CD4-positive, alpha-beta T cell treated with Interleukin-6 for 4 hours (primary cell): ENCODE data around the gene TRAP1.
A peak's percentile ranks its signal among the peaks of the same experiment; 100 is the strongest.

ENCODE experiments used
- DNase-seq: peaks from one replicate; pipeline ENCODE4 v3.0.0-alpha.2; 2020; ENCODE audit warnings: mixed read lengths

Gene TRAP1

DNA sequence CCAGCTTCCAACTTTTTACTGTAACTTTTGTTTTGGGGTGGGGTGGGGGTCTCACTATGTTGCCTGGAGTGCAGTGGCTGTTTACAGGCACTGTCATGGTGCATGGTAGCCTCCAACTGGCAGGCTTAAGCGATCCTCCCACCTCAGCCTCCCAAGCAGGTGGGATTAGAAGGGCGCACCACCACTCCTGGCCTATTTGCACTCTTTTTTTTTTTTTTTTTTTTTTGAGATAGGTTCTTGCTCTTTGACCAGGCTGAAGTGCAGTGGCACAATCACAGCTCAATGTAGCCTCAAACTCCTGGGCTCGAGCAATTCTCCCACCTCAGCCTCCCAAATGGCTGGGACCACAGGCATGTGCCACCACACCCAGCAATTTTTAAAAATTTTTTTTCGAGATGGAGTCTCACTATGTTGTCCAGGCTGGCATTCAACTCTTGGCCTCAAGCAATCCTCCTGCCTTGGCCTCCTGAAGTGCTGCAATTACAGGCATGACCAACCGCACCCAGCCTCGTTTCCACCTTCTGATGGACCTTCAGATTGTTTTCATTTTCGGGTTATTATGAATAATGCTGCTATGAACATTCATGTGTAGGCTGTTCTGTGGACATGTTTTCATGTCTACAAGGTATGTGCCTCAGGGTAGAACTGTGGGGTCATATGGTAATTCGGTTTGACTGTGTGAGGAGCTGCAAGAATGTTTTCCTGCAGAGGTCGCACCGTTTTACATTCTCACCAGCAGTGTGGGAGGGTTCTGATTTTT, 10.9 kb downstream of the TRAP1 start:
- no peak for DNase-seq

GRCh38 chr16:3702082-3702481, 15.2 kb downstream of the TRAP1 start:
- DNase-seq, result no peak

DNA sequence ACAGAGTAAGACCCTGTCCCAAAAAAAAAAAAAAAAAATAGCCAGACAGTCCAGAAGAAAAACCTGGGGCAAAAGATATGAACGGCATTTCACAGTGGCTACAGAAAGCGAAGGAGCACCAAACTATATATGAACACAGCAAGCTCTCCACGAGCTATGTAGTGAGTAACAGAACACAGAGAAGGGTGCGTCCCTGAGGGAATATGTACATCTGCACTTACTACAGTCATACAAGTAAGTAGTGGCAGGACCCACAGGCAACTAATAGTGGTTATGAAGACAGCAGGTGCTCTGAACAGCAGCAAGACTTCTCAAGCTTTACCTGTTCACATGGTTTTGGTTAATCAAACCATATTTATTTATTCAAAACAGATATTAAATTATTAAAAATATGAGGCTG, 15.8 kb downstream of the TRAP1 start:
- no peak for DNase-seq

GRCh38 chr16:3698941-3699340, 18.4 kb downstream of the TRAP1 start:
- peak; percentile 12 for DNase-seq

DNA sequence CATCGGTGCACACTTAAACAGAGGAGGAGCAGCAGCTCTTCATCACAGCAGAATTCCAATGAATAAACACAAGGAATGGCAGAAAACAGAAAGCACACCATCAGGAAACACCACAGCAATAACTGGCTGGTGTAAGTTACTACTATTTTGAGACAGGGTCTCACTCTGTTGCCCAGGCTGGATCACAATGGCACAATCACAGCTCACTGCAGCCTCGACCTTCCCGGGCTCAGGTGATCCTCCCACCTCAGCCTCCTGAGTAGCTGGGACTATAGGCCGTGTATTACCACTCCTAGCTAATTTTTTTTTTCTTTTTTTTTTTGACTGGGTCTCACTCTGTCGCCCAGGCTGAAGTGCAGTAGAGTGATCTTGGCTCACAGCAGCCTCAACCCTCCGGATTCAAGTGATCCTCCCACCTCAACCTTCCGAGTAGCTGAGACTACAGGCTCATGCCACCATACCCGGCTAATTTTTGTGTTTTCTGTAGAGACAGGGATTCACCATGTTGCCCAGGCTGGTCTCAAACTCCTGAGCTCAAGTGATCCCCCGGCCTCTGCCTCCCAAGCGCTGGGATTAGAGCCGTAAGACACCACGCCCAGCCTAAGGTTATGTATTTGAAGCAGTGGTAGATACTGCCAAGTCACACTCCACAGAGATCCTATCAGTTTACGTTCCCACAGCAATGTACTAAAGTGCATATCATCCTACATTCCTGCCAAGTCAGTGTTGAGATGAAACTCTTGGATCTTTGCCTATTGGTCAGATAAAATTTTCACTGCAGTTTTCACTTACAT, 20.7 kb downstream of the TRAP1 start:
- no peak for DNase-seq

DNA sequence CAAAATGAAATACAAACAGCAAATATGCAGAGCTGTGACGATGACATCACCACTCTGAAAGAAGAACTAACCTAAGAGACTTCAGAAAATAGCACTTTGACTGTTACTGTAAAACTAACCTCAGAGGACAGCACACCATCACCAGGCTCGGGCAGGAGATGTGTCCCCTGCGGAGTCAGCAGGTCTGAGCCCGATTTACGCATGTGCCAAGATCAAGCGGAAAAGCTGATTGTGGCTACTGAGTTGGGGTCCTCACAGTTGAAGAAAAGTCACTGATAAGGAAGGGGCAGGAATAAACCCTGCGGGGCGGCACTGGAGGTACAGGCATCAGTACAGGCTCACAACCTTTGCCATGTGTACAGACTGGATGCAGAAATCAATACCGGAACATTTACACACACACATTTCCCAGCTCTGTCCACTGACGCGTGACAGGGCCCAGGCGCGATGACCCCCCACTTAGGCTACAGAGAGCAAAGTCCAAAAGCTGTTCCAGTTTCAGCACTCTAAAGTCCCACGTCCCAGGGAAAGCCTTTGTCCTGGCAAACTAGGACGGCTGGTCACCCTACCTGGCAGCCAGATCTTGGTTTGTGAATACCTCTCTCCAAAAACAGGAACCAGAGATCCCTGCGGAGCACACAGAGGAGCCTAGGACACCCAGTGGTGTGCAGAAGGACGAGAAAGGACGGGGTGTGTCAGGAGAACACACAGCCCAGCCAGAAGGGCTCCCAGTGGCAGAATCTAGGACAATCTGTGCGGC, 21.5 kb downstream of the TRAP1 start:
- DNase-seq, result no peak

DNA sequence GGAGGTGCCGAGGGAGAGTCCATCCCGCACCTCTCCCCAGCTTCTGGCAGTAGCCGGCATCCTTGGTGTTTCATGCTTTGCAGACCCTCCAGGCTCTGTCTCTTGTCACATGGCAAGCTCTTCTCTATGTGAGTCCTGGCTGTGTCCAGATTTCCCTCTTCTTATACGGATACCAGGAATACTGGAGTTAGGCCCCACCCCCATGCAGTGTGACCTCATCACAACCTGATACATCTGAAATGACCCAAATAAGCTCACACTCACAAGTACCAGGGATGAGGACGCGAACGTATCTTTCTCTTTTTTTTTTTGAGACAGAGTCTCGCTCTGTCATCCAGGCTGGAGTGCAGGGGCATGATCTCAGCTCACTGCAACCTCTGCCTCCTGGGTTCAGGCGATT, 23.3 kb downstream of the TRAP1 start:
- DNase-seq, result no peak

- no peak for DNase-seq
Measured at GRCh38 chr16:3691761-3692160, 25.6 kb downstream of the TRAP1 start.

DNA sequence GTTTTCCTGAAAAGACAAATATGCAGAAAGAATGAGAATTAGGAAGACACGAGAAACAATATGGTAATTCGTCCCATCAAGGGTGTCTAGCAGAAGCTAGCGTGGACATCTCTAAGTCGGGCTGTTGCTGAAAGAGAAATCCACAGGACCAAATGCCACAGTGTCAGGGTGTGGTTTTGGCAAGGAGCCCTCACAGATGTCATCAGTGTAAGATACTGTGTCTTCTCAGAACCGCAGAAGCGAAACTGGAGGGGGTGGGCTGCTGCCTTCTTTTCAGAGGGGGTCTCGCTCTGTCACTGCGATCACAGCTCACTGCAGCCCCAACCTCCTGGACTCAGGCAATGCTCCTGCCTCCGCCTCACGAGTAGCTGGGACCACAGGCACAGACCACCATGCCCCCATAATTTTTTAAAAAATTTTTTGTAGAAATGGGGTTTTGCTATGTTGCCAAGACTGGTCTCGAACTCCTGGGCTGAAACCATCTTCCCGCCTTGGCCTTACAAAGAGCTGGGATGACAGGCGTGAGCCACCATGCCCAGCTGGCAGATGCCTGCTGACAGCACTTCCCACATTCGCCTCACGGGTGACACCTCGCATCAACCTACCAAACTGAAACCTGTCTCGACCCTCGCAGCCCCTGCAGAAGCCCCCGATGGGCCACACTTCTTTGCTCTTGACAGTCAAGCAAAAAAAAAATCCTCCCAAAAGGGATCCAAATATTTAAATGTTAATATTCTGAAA, 26.2 kb downstream of the TRAP1 start:
- peak; percentile 8 for DNase-seq

DNA sequence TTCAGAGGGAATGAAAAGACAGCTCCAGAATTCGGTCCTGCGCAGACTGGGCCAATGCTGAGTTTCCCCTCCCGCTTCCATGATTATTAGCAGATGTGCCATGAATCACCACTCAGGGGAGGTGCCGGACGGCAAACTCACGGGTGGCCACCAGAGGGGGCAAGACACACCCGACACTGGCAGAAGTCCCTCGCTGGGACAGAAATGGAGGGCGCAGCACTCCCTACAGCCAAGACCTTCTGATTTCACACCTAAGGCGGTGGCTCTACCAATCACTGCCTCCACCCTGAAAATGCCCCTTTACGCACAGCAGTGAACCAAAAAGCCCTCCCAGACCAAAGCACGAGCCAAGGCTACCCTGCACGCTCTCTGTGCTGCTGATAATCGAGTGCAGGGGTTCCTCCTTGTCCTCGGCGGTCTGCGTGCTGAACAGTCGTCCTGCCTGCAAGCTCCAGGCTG, 26.8 kb downstream of the TRAP1 start:
- DNase-seq, result peak; percentile 88

DNA sequence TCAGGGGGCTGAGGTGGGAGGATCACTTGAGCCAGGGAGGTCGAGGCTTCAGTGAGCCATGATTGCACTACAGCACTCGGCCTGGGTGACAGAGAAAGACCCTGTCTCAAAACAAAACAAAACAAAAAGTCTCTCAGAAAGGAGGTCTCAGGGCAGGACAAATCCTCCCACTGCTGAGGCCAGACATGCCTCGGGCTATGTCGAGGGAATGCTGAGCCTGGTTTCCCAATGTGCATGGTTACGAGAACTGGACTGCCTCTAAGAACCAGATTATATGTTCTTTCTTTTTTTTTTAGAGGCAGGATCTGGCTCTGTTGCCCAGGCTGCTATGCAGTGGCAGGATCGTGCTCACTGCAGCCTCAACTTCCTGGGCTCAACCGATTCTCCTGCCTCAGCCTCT, 27.6 kb downstream of the TRAP1 start:
- no peak for DNase-seq

DNA sequence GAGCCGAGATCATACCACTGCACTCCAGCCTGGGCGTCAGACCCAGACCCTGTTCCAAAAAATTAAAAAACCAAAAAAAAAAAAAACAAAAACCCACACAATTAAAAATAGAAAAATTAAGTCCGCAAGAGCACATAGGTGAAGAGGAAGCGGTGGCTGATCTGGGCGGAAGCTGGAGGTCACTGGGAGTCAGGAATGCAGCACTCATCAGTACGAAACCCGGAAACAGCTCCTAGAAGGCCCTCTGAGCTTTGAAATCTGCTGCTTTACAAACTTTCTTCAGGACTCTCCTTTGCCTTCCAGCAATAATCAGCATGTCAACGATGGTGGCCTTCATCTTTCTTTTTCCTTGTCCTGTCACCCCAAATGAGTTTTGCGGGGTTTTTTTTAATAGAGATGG, 29.5 kb downstream of the TRAP1 start:
- DNase-seq, result no peak

GRCh38 chr16:3687021-3687420, 30.3 kb downstream of the TRAP1 start:
- no peak for DNase-seq

DNA sequence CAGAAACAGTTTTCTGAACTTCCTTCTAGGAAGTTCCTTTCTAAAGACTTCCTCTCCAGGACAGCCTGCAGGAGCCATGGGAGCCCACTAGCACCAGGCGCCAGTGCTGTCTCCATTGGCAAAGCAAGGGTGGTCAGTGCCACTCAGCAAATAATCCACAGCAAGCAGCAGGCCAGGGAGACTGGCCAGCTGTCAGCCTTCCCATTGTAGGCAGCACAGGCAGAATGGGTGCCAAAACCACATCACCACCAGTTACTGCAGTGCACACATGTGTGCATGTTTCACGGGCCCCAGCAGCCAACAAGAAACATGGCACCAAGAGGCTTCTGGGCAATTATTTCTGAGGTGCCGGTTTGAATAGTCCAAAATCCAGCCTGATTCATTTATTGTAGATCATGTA, 36.1 kb downstream of the TRAP1 start:
- DNase-seq, result no peak

- DNase-seq, result no peak
Measured at GRCh38 chr16:3677994-3678393, 39.3 kb downstream of the TRAP1 start.

GRCh38 chr16:3675601-3676130, 41.7 kb downstream of the TRAP1 start:
- DNase-seq, result no peak

DNA sequence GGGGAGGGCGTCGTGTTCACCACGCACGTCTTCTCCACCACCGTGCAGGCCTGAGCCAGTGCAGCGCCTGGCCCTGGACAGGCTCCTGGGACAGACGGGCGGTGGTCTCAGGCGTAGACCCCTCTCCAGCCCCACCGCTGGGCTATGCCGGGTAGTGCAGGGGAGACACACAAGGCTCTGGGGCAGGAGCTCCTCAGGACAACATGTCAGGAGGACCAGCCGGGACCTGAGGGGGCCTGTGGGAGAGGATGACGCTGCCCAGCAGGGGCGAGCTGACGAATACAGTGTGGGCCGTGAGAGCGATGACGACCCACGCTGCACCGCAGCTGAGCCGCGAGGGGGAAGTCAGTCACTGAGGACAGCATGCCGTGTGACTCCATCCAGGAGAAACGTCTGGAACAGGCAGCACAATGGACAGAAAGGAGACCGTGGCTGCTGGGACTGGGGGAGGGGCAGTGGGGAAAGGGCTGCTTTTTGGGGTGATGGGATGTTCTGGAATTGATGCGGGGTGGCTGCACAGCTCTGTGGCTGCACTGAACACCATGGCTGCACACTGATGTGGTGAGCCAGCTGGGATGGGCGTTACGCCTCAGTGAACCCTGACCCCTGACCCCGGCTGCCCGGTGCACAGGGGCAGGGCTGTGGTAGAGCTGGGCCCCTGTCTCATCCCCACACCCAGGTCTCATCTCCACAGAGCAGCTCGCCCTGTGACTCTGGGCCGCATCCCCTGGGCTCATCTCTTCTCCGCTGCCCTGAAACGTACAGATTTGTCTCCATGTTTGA, 42.6 kb downstream of the TRAP1 start:
- DNase-seq, result no peak

- no peak for DNase-seq
Measured at GRCh38 chr16:3673676-3674377, 43.5 kb downstream of the TRAP1 start.

DNA sequence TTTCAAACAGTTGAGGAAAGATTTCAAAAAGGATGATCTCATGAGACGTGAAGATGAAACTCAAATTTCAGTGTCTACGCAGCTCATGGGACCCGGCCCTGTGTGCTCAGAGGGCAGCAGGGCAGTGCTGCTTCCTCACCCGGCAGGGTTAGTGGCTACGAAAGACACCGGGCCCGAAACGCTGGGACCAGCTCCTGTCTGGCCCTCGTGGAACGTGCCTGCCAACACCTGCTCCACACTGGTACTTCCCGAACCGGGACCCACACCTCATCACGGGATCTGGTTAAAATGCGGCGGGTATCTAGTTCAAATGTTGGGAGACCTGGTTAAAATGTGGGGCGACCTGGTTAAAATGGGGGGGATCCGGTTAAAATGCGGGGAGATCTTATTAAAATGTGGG, 44.1 kb downstream of the TRAP1 start:
- no peak for DNase-seq

GRCh38 chr16:3672571-3673041, 44.7 kb downstream of the TRAP1 start:
- DNase-seq, result no peak

- no peak for DNase-seq
Measured at GRCh38 chr16:3671424-3671823, 45.9 kb downstream of the TRAP1 start.
